GM13976 (cell line): ENCODE results near the gene COL4A6.
"Not testable (repeated sequence)": the region's sequence is repeated elsewhere in the genome, so short reads cannot be mapped to it uniquely, and the experiment has no call there.

ENCODE experiments used
- DNase-seq: peaks from one replicate; pipeline ENCODE4 v3.0.0; 2012; ENCODE audit warnings: low spot score
- in situ Hi-C: fragments of 300-500 bp; cut with MboI; formaldehyde crosslinking; loops from one replicate; pipeline ENCODE4 v1.12.0; 2022; ENCODE audit warnings: low sequenced_read_pairs, mixed read lengths, inconsistent platforms; ENCODE audit not compliant: unreplicated experiment
- TF ChIP-seq, protein P1 (sequence below): IDR thresholded peaks from 2 replicates; pipeline ENCODE4 v1.5.1; 2012; ENCODE audit warnings: borderline replicate concordance, mild to moderate bottlenecking; ENCODE audit not compliant: insufficient read depth; ENCODE audit errors: extremely low read depth, missing control alignments, control extremely low read depth

The COL4A6 gene

GRCh38 chrX:108415146-108415545 lies 23.1 kb downstream of the COL4A6 start:
- in situ Hi-C loops = no loop called here
- TF ChIP-seq, protein P1, sequence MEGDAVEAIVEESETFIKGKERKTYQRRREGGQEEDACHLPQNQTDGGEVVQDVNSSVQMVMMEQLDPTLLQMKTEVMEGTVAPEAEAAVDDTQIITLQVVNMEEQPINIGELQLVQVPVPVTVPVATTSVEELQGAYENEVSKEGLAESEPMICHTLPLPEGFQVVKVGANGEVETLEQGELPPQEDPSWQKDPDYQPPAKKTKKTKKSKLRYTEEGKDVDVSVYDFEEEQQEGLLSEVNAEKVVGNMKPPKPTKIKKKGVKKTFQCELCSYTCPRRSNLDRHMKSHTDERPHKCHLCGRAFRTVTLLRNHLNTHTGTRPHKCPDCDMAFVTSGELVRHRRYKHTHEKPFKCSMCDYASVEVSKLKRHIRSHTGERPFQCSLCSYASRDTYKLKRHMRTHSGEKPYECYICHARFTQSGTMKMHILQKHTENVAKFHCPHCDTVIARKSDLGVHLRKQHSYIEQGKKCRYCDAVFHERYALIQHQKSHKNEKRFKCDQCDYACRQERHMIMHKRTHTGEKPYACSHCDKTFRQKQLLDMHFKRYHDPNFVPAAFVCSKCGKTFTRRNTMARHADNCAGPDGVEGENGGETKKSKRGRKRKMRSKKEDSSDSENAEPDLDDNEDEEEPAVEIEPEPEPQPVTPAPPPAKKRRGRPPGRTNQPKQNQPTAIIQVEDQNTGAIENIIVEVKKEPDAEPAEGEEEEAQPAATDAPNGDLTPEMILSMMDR = no peak
- DNase-seq = no peak

- TF ChIP-seq, protein P1 = no peak
- DNase-seq = no peak
- in situ Hi-C loops = no loop called here
These were observed 25.4 kb downstream of the COL4A6 start for GRCh38 chrX:108412783-108413182.

- in situ Hi-C loops = no loop called here
- TF ChIP-seq, protein P1 = no peak
- DNase-seq = no peak
These were observed 38.6 kb downstream of the COL4A6 start for GRCh38 chrX:108399418-108400165.

DNA sequence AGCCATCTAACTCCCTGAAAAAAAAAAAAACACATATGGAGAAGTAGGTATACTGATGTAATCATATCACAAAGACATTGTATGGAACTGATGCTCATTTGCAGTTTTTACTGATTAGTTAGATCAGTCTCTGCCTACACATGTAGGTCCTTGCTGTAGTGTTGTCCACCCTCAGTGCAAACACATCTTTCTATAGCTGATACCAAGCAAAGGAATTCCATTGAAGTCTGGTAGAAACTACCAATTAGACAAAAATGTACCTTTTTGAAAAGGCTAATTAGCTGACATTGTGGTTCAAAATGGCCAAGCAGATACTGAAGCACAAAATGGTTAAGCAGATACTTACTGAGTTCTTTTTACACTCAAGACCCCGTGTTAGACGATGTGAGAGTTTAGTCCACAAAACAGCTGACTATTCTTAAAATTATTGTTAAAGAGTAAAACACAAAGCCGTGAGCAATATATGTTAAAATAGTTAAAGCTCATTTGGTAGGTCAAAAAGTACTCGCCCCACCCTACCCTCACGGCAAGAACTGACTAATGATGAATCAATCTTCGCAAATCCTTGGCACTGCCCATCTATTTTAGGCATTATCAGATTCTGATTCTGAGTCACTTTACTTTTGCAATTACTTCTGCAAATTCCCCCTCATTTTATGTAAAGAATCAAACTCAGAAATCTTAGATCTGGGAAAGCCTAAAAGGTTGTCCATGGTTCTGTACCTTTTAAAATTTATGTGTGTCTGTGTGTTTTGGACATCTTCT lies 40.4 kb downstream of the COL4A6 start:
- DNase-seq = no peak
- TF ChIP-seq, protein P1 = no peak
- in situ Hi-C loops = no loop called here

GRCh38 chrX:108396986-108397385 lies 41.2 kb downstream of the COL4A6 start:
- no peak for DNase-seq
- TF ChIP-seq, protein P1 = no peak

DNA sequence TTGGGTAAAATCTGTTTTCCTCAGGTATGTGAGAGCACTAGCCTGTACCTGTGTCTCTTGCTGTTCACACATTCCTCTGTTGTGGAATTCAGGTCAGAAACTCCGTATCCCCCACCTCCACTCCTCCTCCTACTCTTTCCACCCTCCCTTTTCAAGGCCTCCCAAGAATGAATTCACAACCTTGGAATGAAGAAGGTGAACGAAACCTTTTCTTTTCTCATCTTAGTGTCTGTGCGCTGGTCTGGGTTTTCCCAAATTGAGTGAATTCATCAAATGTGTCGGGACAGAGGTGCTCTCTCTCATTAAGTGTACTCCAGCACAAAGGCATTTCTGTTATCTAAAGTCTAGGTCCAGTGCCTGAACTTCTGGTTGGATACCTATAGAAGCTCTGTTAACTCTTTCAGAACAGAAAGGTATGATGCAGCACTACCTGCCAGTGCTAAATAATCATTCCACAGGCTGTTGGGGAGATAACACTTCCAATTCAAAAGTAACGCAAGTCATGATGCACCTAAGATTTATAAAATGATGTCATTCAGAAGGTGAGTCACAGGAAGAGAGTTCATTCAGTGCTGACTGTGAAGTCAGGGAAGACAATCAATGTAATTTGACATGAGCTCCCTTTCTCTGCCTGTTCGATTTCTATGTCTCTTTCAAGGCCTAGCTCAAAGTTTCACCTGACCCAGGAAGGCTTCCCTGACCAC lies 41.9 kb downstream of the COL4A6 start:
- TF ChIP-seq, protein P1 = no peak
- in situ Hi-C loops = no loop called here
- no peak for DNase-seq

More at GRCh38 chrX:108396986-108397385, 41.2 kb downstream of the COL4A6 start:
- in situ Hi-C loops = no loop called here

DNA sequence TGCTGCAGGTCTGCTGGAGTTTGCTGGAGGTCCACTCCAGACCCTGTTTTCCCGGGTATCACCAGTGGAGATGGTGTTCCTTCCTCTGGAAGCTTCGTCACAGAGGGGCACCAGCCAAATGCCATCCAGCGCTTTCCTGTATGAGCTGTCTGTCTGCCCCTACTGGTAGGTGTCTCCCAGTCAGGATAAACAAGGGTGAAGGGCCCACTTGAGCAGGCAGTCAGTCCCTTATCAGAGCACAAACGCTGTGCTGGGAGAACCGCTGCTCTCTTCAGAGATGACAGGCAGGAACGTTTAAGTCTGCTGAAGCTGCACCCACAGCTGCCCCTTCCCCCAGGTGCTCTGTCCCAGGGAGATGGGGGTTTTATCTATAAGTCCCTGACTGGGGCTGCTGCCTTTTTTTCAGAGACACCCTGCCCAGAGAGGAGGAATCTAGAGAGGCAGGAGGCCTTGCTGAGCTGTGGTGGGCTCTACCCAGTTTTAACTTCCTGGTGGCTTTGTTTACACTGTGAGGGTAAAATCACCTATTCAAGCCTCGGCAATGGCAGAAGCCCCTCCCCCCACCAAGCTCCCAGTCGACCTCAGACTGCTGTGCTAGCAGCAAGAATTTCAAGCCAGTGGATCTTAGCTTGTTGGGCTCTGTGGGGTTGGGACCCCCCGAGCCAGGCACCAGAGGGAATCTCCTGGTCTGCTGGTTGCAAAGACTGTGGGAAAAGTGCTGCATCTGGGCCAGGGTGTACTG lies 47.1 kb downstream of the COL4A6 start:
- DNase-seq, in situ Hi-C loops: not testable (repeated sequence)
